Left ventricle myocardium inferior (tissue), 1 donor: ENCODE data around the gene KRT77. TPM values are rescaled to one million over a fixed set of nuclear protein-coding genes. Genes with fewer than 3 reads are reported as not detected.

Experiments used
- DNase-seq: peaks from one replicate; pipeline ENCODE4 v3.0.0-alpha.2; 2020
- H3K27ac ChIP-seq: fragments of 200-600 bp; replicated peaks from 2 replicates; pipeline ENCODE4 v1.8.0; 2021
- H3K27me3 ChIP-seq: fragments of 200-600 bp; 2 replicates; pipeline ENCODE4 v1.8.0; 2021; ENCODE audit warnings: low read depth
- H3K36me3 ChIP-seq: fragments of 200-600 bp; 2 replicates; pipeline ENCODE4 v1.8.0; 2021
- H3K4me1 ChIP-seq: fragments of 200-600 bp; 2 replicates; pipeline ENCODE4 v1.8.0; 2021
- H3K4me3 ChIP-seq: fragments of 200-600 bp; 2 replicates; pipeline ENCODE4 v1.8.0; 2021; ENCODE audit warnings: mild to moderate bottlenecking, moderate library complexity
- H3K9me3 ChIP-seq: fragments of 200-600 bp; replicated peaks from 2 replicates; pipeline ENCODE4 v1.8.0; 2021
- intact Hi-C: fragments of 100-400 bp; cut with micrococcal nuclease; formaldehyde crosslinking; loops from one replicate; pipeline ENCODE4 v1.11.0; 2022
- total RNA-seq: library from RNA; stranded (reverse); fragmentation: NEBNext Ultra II Directional; extraction: Animal tissue kit (Norgen Biotek cat#: 25700); gene quantifications from one replicate; pipeline ENCODE4 v1.2.1, GENCODE V29; 2021
- TF ChIP-seq, protein P1 (sequence below): fragments of 200-600 bp; IDR thresholded peaks from 2 replicates; pipeline ENCODE4 v1.8.0; 2021; ENCODE audit warnings: antibody characterized with exemption, mild to moderate bottlenecking, borderline replicate concordance
- donor health status: DM: no; HTN: yes; CAD: no; lungs with severe emphysema.

KRT77 gene
- total RNA-seq, 1 donor from 2014 or later, result not detected

DNA sequence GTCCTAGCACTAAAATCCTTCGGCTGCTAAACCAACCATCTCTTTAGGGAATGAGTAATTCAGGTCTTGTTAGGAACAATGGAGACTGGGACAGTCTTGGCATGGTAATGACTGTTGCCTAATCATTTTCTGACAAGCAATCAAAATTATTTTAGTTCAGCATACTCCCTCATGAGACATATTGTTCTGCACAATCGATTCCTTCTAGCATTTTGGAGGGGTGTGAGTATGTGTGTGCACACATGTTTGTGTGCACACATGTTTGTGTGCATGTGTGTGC, 21.0 kb downstream of the KRT77 start:
- intact Hi-C loops, result no loop called here
- Histone ChIP-seq H3K9me3 (no peaks in the 10 kb centered on the region), H3K27me3 (peaks cover 88% of the 10 kb centered on the region), H3K36me3 (no peaks in the 10 kb centered on the region), H3K27ac (no peak overlapping the region), H3K4me1 (no peaks in the 10 kb centered on the region), H3K4me3 (no peak overlapping the region)
- TF ChIP-seq, protein P1, sequence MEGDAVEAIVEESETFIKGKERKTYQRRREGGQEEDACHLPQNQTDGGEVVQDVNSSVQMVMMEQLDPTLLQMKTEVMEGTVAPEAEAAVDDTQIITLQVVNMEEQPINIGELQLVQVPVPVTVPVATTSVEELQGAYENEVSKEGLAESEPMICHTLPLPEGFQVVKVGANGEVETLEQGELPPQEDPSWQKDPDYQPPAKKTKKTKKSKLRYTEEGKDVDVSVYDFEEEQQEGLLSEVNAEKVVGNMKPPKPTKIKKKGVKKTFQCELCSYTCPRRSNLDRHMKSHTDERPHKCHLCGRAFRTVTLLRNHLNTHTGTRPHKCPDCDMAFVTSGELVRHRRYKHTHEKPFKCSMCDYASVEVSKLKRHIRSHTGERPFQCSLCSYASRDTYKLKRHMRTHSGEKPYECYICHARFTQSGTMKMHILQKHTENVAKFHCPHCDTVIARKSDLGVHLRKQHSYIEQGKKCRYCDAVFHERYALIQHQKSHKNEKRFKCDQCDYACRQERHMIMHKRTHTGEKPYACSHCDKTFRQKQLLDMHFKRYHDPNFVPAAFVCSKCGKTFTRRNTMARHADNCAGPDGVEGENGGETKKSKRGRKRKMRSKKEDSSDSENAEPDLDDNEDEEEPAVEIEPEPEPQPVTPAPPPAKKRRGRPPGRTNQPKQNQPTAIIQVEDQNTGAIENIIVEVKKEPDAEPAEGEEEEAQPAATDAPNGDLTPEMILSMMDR, result no peak
- no peak for DNase-seq

GRCh38 chr12:52681526-52682380, 21.6 kb downstream of the KRT77 start:
- Histone ChIP-seq H3K36me3 (no peaks in the 10 kb centered on the region), H3K27me3 (peaks cover 83% of the 10 kb centered on the region), H3K27ac (no peak overlapping the region), H3K4me1 (no peaks in the 10 kb centered on the region), H3K4me3 (no peak overlapping the region), H3K9me3 (no peaks in the 10 kb centered on the region)
- intact Hi-C loops, result no loop called here
- TF ChIP-seq, protein P1, result no peak
- no peak for DNase-seq

DNA sequence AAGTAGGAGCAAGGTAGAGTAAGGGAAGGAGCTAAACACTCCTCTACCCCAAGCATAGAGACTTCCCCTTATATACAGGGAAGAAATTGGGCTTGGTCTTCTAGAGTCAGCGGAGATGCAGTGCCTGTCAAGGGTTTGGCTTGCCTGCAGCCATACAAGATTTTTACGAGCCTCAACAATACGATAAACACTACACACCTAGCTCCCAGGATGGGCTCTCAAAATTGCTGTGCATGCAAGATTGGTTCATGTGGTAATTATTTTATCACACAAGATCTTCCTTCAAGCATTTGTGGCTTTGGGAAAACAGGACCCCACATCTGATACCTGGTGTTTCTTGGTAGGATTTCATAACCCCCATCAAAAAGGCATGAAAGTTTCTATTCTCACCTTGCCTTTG, 23.0 kb downstream of the KRT77 start, which contains the start of gene KRT1:
TSS of gene KRT1 (minus strand) at position 45 of the 400 bp plus-strand sequence. CDS start 59 bp downstream, outside the sequence.
- Histone ChIP-seq H3K9me3 (no peaks in the 10 kb centered on the region), H3K4me1 (no peaks in the 10 kb centered on the region), H3K27ac (no peak within 1 kb of the TSS), H3K4me3 (no peak within 1 kb of the TSS), H3K27me3 (peaks cover 75% of the 10 kb centered on the region), H3K36me3 (no peaks in the 10 kb centered on the region)
- DNase-seq, result no peak
- TF ChIP-seq, protein P1, result no peak
- intact Hi-C loops, result no loop called here

GRCh38 chr12:52679875-52680274, 23.4 kb downstream of the KRT77 start:
- intact Hi-C loops, result no loop called here
- TF ChIP-seq, protein P1, result no peak
- DNase-seq, result no peak

DNA sequence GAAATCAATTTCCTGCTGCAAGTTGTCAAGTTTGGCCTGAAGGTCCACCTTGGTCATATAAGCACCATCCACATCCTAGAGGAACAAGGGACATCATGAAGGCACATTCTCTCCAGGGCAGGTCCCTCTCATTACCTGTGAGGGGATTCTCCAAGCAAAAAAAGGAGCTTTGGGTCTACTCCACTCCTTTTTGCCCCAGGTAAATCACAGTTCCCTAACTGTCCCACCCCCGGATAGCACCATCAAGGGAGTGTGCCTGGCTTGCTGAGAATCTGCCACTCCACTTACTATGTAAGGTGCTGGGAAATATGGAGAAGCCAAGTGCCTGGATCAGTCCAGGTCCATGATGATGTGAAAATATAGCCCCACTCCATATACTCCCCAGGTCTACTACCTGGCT, 25.7 kb downstream of the KRT77 start:
- Histone ChIP-seq H3K27ac (no peak overlapping the region), H3K27me3 (peaks cover 76% of the 10 kb centered on the region), H3K36me3 (no peaks in the 10 kb centered on the region), H3K4me3 (no peak overlapping the region), H3K9me3 (no peaks in the 10 kb centered on the region), H3K4me1 (no peaks in the 10 kb centered on the region)
- TF ChIP-seq, protein P1, result no peak
- DNase-seq, result no peak
- intact Hi-C loops, result no loop called here

More at GRCh38 chr12:52679875-52680274, 23.4 kb downstream of the KRT77 start:
- Histone ChIP-seq H3K4me3 (no peak overlapping the region), H3K27me3 (peaks cover 74% of the 10 kb centered on the region), H3K4me1 (no peaks in the 10 kb centered on the region), H3K9me3 (no peaks in the 10 kb centered on the region), H3K36me3 (no peaks in the 10 kb centered on the region), H3K27ac (no peak overlapping the region)
